ENCODE data around the gene PLEKHG2.

Gene PLEKHG2

GRCh38 chr19:39400061-39400460 lies 12.4 kb upstream of the PLEKHG2 start:
- H3K27ac ChIP-seq: no peak overlapping the region
- TF ChIP-seq, protein P1, sequence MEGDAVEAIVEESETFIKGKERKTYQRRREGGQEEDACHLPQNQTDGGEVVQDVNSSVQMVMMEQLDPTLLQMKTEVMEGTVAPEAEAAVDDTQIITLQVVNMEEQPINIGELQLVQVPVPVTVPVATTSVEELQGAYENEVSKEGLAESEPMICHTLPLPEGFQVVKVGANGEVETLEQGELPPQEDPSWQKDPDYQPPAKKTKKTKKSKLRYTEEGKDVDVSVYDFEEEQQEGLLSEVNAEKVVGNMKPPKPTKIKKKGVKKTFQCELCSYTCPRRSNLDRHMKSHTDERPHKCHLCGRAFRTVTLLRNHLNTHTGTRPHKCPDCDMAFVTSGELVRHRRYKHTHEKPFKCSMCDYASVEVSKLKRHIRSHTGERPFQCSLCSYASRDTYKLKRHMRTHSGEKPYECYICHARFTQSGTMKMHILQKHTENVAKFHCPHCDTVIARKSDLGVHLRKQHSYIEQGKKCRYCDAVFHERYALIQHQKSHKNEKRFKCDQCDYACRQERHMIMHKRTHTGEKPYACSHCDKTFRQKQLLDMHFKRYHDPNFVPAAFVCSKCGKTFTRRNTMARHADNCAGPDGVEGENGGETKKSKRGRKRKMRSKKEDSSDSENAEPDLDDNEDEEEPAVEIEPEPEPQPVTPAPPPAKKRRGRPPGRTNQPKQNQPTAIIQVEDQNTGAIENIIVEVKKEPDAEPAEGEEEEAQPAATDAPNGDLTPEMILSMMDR (conservative IDR thresholded peaks at IDR 0.05): no peak
- TF ChIP-seq ZFX (IDR thresholded peaks at IDR 0.05): no peak

GRCh38 chr19:39401070-39401548 lies 11.4 kb upstream of the PLEKHG2 start:
- H3K27ac ChIP-seq: peak overlapping the region; percentile 90; the same call in 1 of the 2 replicates

DNA sequence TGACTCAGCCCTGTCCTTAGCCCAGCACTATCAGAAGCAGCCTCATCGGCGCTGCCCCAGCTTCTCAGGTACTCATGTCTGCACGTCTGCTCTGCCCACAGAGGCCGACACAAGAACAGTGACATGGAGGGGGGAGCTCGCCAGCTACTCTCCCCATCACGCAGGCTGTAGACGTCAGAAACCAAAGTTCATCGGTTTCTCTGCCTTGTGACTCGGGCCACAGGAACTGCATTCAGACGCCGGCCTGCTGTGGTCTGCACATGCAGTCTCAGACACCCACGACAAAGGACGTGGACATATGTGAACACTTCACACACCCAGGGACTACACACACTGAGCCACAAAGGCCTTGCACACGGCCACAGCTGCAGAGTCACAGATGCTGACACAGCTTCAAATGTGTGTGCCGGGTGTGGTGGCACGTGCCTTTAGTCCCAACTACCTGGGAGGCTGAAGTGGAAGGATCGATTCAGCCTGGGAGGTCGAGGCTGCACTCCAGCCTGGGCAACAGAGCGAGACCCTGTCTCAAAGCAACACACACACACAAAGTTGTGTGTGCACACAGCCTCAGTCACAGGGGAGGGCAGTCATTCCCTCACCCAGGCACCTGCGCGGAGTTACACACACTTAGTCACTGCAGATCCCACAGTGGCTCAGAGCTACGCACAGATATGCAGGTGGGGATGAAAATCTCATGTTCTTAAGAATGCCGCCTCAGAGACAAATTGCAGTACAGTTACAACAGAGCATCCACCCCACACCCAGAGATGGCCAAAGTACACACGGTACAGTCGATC lies 10.7 kb upstream of the PLEKHG2 start:
- peak overlapping the region; percentile 90 for H3K27ac ChIP-seq
- TF ChIP-seq ZFX (IDR thresholded peaks at IDR 0.05): no peak
- TF ChIP-seq, protein P1 (conservative IDR thresholded peaks at IDR 0.05): no peak

More at GRCh38 chr19:39401070-39401548, 11.4 kb upstream of the PLEKHG2 start:
- TF ChIP-seq ZFX (IDR thresholded peaks at IDR 0.05): no peak
- TF ChIP-seq, protein P1 (conservative IDR thresholded peaks at IDR 0.05): no peak

GRCh38 chr19:39402346-39403300 lies 9.8 kb upstream of the PLEKHG2 start:
- peak overlapping the region; percentile 90 for H3K27ac ChIP-seq
- no peak; the same call in 1 of the 2 replicates for TF ChIP-seq ZFX (IDR thresholded peaks at IDR 0.05)
- TF ChIP-seq, protein P1 (conservative IDR thresholded peaks at IDR 0.05): no peak

GRCh38 chr19:39403331-39404312 lies 8.8 kb upstream of the PLEKHG2 start:
- H3K27ac ChIP-seq: peak overlapping the region; percentile 90
- TF ChIP-seq, protein P1 (conservative IDR thresholded peaks at IDR 0.05): no peak
- TF ChIP-seq ZFX (IDR thresholded peaks at IDR 0.05): no peak

GRCh38 chr19:39405261-39405957 lies 7.1 kb upstream of the PLEKHG2 start:
- TF ChIP-seq ZFX (IDR thresholded peaks at IDR 0.05): no peak
- TF ChIP-seq, protein P1 (conservative IDR thresholded peaks at IDR 0.05): no peak
- H3K27ac ChIP-seq: no peak overlapping the region; the same call in 1 of the 2 replicates

Measured in C4-2B (cell line).